WTC11 (cell line): ENCODE results near the gene CHST15.

Source experiments
- ELF4 ChIP-seq: sonication (generic); formaldehyde crosslinking; IDR thresholded peaks from 2 replicates; pipeline ENCODE4 v1.8.1; 2022; ENCODE audit warnings: low read depth, mild to moderate bottlenecking, moderate library complexity, missing genetic modification reagents
- GABPB1 ChIP-seq: sonication (generic); formaldehyde crosslinking; IDR thresholded peaks from 2 replicates; pipeline ENCODE4 v1.8.1; 2023; ENCODE audit warnings: mild to moderate bottlenecking, missing genetic modification reagents
- MAX ChIP-seq: sonication (generic); formaldehyde crosslinking; IDR thresholded peaks from 2 replicates; pipeline ENCODE4 v1.8.0; 2022; ENCODE audit warnings: mild to moderate bottlenecking, missing genetic modification reagents
- NR2C2 ChIP-seq: sonication (generic); formaldehyde crosslinking; IDR thresholded peaks from 2 replicates; pipeline ENCODE4 v1.8.0; 2022; ENCODE audit warnings: mild to moderate bottlenecking, missing genetic modification reagents
- NR3C1 ChIP-seq: sonication (generic); formaldehyde crosslinking; conservative IDR thresholded peaks from 2 replicates; pipeline ENCODE4 v1.8.1; 2023; ENCODE audit warnings: low read depth, mild to moderate bottlenecking, missing genetic modification reagents
- TF ChIP-seq, protein P1 (sequence below): sonication (generic); formaldehyde crosslinking; IDR thresholded peaks from 2 replicates; pipeline ENCODE4 v1.8.1; 2022; ENCODE audit warnings: low read depth, mild to moderate bottlenecking, moderate library complexity, missing genetic modification reagents, borderline replicate concordance
- TF ChIP-seq, protein P2 (sequence below): fragments of 200-600 bp; IDR thresholded peaks from 2 replicates; pipeline ENCODE4 v1.8.0; 2022; ENCODE audit warnings: antibody characterized with exemption
- TF ChIP-seq, protein P3 (sequence below): sonication (generic); formaldehyde crosslinking; conservative IDR thresholded peaks from 2 replicates; pipeline ENCODE4 v1.8.1; 2022; ENCODE audit warnings: mild to moderate bottlenecking, missing genetic modification reagents

- TF ChIP-seq, protein P1, sequence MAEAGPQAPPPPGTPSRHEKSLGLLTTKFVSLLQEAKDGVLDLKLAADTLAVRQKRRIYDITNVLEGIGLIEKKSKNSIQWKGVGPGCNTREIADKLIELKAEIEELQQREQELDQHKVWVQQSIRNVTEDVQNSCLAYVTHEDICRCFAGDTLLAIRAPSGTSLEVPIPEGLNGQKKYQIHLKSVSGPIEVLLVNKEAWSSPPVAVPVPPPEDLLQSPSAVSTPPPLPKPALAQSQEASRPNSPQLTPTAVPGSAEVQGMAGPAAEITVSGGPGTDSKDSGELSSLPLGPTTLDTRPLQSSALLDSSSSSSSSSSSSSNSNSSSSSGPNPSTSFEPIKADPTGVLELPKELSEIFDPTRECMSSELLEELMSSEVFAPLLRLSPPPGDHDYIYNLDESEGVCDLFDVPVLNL (CRISPR knock-in tag): no peak
- TF ChIP-seq, protein P2, sequence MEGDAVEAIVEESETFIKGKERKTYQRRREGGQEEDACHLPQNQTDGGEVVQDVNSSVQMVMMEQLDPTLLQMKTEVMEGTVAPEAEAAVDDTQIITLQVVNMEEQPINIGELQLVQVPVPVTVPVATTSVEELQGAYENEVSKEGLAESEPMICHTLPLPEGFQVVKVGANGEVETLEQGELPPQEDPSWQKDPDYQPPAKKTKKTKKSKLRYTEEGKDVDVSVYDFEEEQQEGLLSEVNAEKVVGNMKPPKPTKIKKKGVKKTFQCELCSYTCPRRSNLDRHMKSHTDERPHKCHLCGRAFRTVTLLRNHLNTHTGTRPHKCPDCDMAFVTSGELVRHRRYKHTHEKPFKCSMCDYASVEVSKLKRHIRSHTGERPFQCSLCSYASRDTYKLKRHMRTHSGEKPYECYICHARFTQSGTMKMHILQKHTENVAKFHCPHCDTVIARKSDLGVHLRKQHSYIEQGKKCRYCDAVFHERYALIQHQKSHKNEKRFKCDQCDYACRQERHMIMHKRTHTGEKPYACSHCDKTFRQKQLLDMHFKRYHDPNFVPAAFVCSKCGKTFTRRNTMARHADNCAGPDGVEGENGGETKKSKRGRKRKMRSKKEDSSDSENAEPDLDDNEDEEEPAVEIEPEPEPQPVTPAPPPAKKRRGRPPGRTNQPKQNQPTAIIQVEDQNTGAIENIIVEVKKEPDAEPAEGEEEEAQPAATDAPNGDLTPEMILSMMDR: no peak
- no peak for TF ChIP-seq ELF4 (CRISPR knock-in tag)
- TF ChIP-seq, protein P3, sequence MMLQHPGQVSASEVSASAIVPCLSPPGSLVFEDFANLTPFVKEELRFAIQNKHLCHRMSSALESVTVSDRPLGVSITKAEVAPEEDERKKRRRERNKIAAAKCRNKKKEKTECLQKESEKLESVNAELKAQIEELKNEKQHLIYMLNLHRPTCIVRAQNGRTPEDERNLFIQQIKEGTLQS: no peak
- TF ChIP-seq MAX: no peak
- no peak for TF ChIP-seq NR2C2 (CRISPR knock-in tag)
- TF ChIP-seq GABPB1 (CRISPR knock-in tag): no peak
- no peak for TF ChIP-seq NR3C1 (CRISPR knock-in tag)
Observed at GRCh38 chr10:124067825-124068400, 25.5 kb downstream of the CHST15 start.
